AG04450 (cell line): ENCODE data around the gene PACS2. TPM values are rescaled to one million over a fixed set of nuclear protein-coding genes. Genes with fewer than 3 reads are reported as not detected.
A peak's percentile ranks its signal among the peaks of the same experiment; 100 is the strongest.

Experiments
- CTCF ChIA-PET: fragments of 300-600, 350-600 bp; formaldehyde crosslinking; extraction: SDS; loops from one replicate; lab custom pipeline; 2022; ENCODE audit warnings: antibody characterized with exemption, inconsistent platforms; lab: Charles Lee
- POLR2A ChIA-PET: fragments of 350-600 bp; formaldehyde crosslinking; extraction: SDS; loops from one replicate; lab custom pipeline; 2021; ENCODE audit warnings: antibody characterized with exemption, inconsistent platforms; lab: Yijun Ruan, JAX
- DNase-seq: peaks from one replicate; pipeline ENCODE4 v3.0.0-alpha.2; 2011; ENCODE audit warnings: low read depth, low spot score
- H3K27ac ChIP-seq: one replicate; pipeline ENCODE4 v1.5.1; 2012; ENCODE audit warnings: low read depth, low read length, control low read depth
- H3K27me3 ChIP-seq: one replicate; pipeline ENCODE4 v1.6.0; 2012; ENCODE audit warnings: low read length; ENCODE audit not compliant: control insufficient read depth, insufficient read depth
- H3K4me3 ChIP-seq: 2 replicates; pipeline ENCODE4 v1.5.1; 2011; ENCODE audit warnings: mild to moderate bottlenecking, low read depth, low read length, control low read depth
- H3K9me3 ChIP-seq: 2 replicates; pipeline ENCODE4 v1.5.1; 2012; ENCODE audit warnings: low read length; ENCODE audit not compliant: control insufficient read depth, insufficient read depth
- polyA plus RNA-seq: library from polyadenylated mRNA; depleted of rRNA; stranded (reverse); fragments of >200 nt; gene quantifications from 2 replicates; pipeline ENCODE4 v1.2.3, GENCODE V29; 2011
- TF ChIP-seq, protein P1 (sequence below): IDR thresholded peaks from 2 replicates; pipeline ENCODE4 v1.5.1; 2011; ENCODE audit warnings: low read depth, low read length, control low read depth, inconsistent platforms

The PACS2 gene
- polyA plus RNA-seq, 1 experiment: 13.0 TPM

DNA sequence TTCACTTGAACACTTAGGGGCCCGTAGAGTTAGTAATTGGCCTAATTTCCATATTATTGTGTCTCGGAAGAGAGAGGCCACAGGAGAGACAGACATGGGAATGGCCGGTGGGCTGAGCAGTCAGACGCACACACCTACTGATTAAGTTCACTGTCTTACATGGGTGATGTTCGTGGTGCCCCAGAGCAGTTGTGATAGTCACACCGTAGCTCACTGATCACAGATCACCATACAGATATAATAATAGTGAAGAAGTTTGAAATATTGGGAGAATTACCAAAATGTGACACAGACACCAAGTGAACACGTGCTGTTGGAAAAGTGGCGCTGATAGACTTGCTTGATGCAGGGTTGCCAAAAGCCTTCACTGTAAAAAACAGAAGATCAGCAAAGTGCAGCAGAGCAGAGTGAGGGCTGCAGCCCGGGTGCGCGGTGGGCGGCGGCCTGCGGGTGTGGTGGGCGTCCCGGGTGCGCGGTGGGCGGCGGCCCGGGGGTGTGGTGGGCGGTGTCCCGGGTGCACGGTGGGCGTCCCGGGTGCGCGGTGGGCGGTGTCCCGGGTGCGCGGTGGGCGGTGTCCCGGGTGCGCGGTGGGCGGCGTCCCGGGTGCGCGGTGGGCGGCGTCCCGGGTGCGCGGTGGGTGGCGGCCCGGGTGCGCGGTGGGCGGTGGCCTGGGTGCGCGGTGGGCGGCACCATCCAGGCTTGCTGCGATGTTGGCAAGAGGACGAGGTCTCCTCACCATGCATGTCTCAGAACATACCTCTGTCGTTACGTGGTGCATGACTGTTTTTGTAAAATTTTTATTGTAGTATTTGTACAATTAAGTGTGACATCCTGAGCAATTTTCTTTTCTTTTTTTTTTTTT lies 49.5 kb downstream of the PACS2 start:
- H3K27me3 ChIP-seq: no peaks in the 10 kb centered on the region
- TF ChIP-seq, protein P1, sequence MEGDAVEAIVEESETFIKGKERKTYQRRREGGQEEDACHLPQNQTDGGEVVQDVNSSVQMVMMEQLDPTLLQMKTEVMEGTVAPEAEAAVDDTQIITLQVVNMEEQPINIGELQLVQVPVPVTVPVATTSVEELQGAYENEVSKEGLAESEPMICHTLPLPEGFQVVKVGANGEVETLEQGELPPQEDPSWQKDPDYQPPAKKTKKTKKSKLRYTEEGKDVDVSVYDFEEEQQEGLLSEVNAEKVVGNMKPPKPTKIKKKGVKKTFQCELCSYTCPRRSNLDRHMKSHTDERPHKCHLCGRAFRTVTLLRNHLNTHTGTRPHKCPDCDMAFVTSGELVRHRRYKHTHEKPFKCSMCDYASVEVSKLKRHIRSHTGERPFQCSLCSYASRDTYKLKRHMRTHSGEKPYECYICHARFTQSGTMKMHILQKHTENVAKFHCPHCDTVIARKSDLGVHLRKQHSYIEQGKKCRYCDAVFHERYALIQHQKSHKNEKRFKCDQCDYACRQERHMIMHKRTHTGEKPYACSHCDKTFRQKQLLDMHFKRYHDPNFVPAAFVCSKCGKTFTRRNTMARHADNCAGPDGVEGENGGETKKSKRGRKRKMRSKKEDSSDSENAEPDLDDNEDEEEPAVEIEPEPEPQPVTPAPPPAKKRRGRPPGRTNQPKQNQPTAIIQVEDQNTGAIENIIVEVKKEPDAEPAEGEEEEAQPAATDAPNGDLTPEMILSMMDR: no peak
- DNase-seq: peak; percentile 15
- CTCF ChIA-PET: interaction anchor here (1.0 kb wide), 1 partner anchor 12 kb away, joined by 3 read pairs; no protein-coding TSS in a partner anchor
- POLR2A ChIA-PET: interaction anchor here (0.7 kb wide), 1 partner anchor 49 kb away, joined by 6 read pairs; no protein-coding TSS in a partner anchor
- H3K9me3 ChIP-seq: no peaks in the 10 kb centered on the region; the same call in 1 of the 2 replicates
- peak overlapping the region; percentile 38 for H3K4me3 ChIP-seq
- H3K27ac ChIP-seq: no peak overlapping the region

DNA sequence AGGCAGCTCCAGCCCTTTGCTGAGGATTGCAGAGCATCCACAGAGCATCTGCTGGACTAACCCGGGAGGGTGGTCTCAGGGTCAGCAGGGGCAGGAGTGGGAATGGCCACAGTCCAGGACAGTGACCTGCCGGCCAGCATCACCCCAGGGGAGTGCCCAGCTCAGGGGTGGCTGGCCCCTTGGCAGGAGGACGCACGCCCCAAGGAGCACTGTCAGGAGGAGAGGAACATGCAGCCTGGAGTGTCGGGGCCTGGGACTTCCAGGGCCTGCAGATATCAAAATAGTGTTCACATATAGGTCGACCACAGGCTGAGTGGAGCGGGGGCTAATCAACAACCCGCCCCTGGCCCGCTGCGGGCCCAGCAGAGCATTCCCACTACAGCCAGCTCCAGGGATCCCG lies 50.6 kb downstream of the PACS2 start:
- no peak overlapping the region for H3K4me3 ChIP-seq
- DNase-seq: no peak
- H3K27ac ChIP-seq: no peak overlapping the region
- ChIA-PET CTCF (interaction anchor here (0.5 to 1.3 kb wide), 3 partner anchors 13 to 115 kb away, joined by 3 to 5 read pairs (median 3); no protein-coding TSS in a partner anchor), POLR2A (interaction anchor here (0.7 kb wide), 1 partner anchor 48 kb away, joined by 6 read pairs; no protein-coding TSS in a partner anchor)
- TF ChIP-seq, protein P1: no peak
- H3K9me3 ChIP-seq: no peaks in the 10 kb centered on the region; the same call in 1 of the 2 replicates
- H3K27me3 ChIP-seq: no peaks in the 10 kb centered on the region

DNA sequence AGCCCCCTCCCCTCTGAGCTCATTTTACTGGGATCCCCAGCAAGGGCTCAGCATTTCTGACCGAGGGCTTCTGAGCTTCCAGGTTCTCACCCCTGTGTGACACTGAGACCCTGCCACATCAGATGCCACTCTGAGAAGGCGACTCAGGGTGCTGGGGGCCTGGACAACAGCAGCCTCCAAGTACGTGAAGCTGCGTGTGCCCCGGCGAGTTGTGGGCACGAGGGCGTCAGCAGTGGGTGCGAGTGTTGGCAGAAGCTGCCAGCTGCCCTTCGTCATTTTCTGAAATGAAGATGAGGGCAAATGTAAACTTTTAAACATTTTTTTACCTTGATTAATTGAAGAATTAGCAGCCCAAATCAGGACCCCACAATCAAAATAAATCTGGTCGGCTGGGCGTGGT lies 51.1 kb downstream of the PACS2 start:
- Histone ChIP-seq H3K9me3 (no peaks in the 10 kb centered on the region; the same call in 1 of the 2 replicates), H3K4me3 (no peak overlapping the region), H3K27ac (no peak overlapping the region), H3K27me3 (no peaks in the 10 kb centered on the region)
- TF ChIP-seq, protein P1: no peak
- ChIA-PET CTCF (interaction anchor here (0.9 to 1.4 kb wide), 3 partner anchors 14 to 115 kb away, joined by 3 to 5 read pairs (median 3); no protein-coding TSS in a partner anchor), POLR2A (no interaction called here)
- DNase-seq: no peak

DNA sequence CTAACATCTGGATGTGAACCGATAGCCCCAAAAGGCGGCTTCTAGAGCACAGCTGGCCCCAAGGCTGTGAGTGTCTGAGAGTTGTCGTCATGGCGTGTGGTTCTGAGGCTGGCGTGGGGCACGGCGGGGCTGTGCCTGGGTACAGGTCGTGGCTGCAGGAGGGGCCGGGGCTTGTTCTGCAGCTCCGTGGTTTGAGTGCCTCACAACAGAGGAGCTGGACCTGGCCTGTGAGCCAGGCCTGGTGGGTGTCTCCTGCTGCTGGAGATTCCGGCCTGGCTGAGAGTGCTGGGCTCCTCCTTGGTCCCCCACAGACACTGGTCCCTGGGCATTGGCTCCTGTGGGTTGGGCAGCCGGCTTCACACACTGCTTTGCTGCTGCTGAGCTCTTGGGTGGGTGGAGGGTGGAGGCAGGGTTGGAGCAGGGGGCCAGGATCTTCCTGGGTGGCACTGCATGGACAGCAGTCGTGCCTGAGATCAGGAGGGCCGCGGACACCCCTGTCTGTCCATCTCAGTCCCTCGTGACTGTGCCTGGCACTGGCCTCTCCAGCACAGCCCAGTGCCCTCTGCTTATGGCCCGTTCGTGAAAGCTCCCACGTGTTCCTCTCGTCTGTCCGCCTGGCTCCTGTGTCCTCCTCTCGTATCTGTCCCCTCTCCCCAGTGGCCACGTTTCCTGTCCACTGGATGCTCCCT lies 52.0 kb downstream of the PACS2 start:
- Histone ChIP-seq H3K27me3 (no peaks in the 10 kb centered on the region), H3K27ac (no peak overlapping the region), H3K4me3 (no peak overlapping the region), H3K9me3 (no peaks in the 10 kb centered on the region; the same call in 1 of the 2 replicates)
- ChIA-PET CTCF (interaction anchor here (1.1 to 1.4 kb wide), 2 partner anchors 114 to 170 kb away, joined by 3 read pairs; no protein-coding TSS in a partner anchor), POLR2A (no interaction called here)
- TF ChIP-seq, protein P1: no peak
- DNase-seq: no peak
